ENCODE results near the gene TRAM2.

- TF ChIP-seq PHF8 (conservative IDR thresholded peaks at IDR 0.05; ENCODE audit: low read depth, low read length), result no peak
- TF ChIP-seq, protein P1, sequence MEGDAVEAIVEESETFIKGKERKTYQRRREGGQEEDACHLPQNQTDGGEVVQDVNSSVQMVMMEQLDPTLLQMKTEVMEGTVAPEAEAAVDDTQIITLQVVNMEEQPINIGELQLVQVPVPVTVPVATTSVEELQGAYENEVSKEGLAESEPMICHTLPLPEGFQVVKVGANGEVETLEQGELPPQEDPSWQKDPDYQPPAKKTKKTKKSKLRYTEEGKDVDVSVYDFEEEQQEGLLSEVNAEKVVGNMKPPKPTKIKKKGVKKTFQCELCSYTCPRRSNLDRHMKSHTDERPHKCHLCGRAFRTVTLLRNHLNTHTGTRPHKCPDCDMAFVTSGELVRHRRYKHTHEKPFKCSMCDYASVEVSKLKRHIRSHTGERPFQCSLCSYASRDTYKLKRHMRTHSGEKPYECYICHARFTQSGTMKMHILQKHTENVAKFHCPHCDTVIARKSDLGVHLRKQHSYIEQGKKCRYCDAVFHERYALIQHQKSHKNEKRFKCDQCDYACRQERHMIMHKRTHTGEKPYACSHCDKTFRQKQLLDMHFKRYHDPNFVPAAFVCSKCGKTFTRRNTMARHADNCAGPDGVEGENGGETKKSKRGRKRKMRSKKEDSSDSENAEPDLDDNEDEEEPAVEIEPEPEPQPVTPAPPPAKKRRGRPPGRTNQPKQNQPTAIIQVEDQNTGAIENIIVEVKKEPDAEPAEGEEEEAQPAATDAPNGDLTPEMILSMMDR (IDR thresholded peaks at IDR 0.05; ENCODE audit: control extremely low read depth in 1 of 3, insufficient read depth in 1 of 3, low read depth in 1 of 3, low read length in 3 of 3), result no peak
- TF ChIP-seq, protein P2, sequence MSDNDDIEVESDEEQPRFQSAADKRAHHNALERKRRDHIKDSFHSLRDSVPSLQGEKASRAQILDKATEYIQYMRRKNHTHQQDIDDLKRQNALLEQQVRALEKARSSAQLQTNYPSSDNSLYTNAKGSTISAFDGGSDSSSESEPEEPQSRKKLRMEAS (IDR thresholded peaks at IDR 0.05), result no peak
These were observed 30.7 kb downstream of the TRAM2 start for GRCh38 chr6:52546192-52546591.
